SK-N-SH (cell line): ENCODE results near the gene MLLT1. TPM values are rescaled to one million over a fixed set of nuclear protein-coding genes. Genes with fewer than 3 reads are reported as not detected.

Experiments
- CTCF ChIA-PET: fragments of 300-600, 350-600 bp; formaldehyde crosslinking; extraction: SDS; loops from one replicate; lab custom pipeline; 2021; lab: Yijun Ruan, JAX
- POLR2A ChIA-PET: fragments of 350-600 bp; sonication (Branson Sonifier 250); formaldehyde crosslinking; extraction: SDS; loops from one replicate; lab custom pipeline; 2020; ENCODE audit warnings: antibody characterized with exemption, inconsistent platforms; lab: Yijun Ruan, JAX
- DNase-seq: peaks from one replicate; pipeline ENCODE4 v3.0.0; 2012
- H2AFZ ChIP-seq: fragments of 200-600 bp; sonication (generic); 2 replicates; pipeline ENCODE4 v1.8.1; 2016; ENCODE audit warnings: antibody characterized with exemption, mild to moderate bottlenecking, low read depth
- H3F3A ChIP-seq: fragments of 200-600 bp; sonication (generic); replicated peaks from 2 replicates; pipeline ENCODE3; 2016; ENCODE audit warnings: antibody characterized with exemption, mild to moderate bottlenecking; ENCODE audit not compliant: insufficient read depth
- H3K27ac ChIP-seq, 2 experiments: fragments of 200-500 bp in 1 of 2; fragments of 200-600 bp in 1 of 2; sonication (Bioruptor generic) in 1 of 2; sonication (generic), shearing (Covaris generic) in 1 of 2; 2 replicates each; pipeline versions ENCODE4 v1.5.1 to v1.6.1; 2014 to 2016; ENCODE audit warnings: low read depth in 2 of 2, inconsistent platforms in 1 of 2, low read length in 1 of 2, mild to moderate bottlenecking in 1 of 2, mixed read lengths in 1 of 2
- H3K27me3 ChIP-seq: fragments of 200-600 bp; sonication (generic), shearing (Covaris generic); 2 replicates; pipeline ENCODE4 v1.6.1; 2016; ENCODE audit warnings: mixed run types; ENCODE audit not compliant: insufficient read depth
- H3K36me3 ChIP-seq, 2 experiments: fragments of 200-500 bp in 1 of 2; fragments of 200-600 bp in 1 of 2; sonication (Bioruptor generic) in 1 of 2; sonication (generic) in 1 of 2; replicated peaks in 1 of 2; 2 replicates each; pipeline versions ENCODE3 to v1.5.1; 2014 to 2016; ENCODE audit warnings: low read length in 1 of 2, mild to moderate bottlenecking in 1 of 2; ENCODE audit not compliant: insufficient read depth in 2 of 2, control insufficient read depth in 1 of 2
- H3K4me1 ChIP-seq, 2 experiments: fragments of 200-500 bp in 1 of 2; fragments of 200-600 bp in 1 of 2; sonication (Bioruptor generic) in 1 of 2; sonication (generic), shearing (Covaris generic) in 1 of 2; 2 replicates each; pipeline versions ENCODE4 v1.5.1 to v1.6.1; 2014 to 2016; ENCODE audit warnings: low read depth in 1 of 2, low read length in 1 of 2, mixed run types in 1 of 2; ENCODE audit not compliant: insufficient read depth in 2 of 2, control insufficient read depth in 1 of 2
- H3K4me2 ChIP-seq: fragments of 200-600 bp; sonication (generic), shearing (Covaris generic); 2 replicates; pipeline ENCODE4 v1.6.1; 2017; ENCODE audit warnings: mixed run types
- H3K4me3 ChIP-seq, 2 experiments: fragments of 200-500 bp in 1 of 2; fragments of 200-600 bp in 1 of 2; sonication (Bioruptor generic) in 1 of 2; sonication (generic), shearing (Covaris generic) in 1 of 2; 2 replicates each; pipeline versions ENCODE4 v1.5.1 to v1.8.1; 2014 to 2016; ENCODE audit warnings: low read depth in 2 of 2, inconsistent platforms in 1 of 2, low read length in 1 of 2, mild to moderate bottlenecking in 1 of 2, mixed read lengths in 1 of 2, moderate library complexity in 1 of 2
- H3K79me2 ChIP-seq: fragments of 200-600 bp; sonication (generic); 2 replicates; pipeline ENCODE4 v1.8.1; 2017; ENCODE audit warnings: mild to moderate bottlenecking; ENCODE audit not compliant: insufficient read depth
- H3K9ac ChIP-seq: fragments of 200-600 bp; sonication (generic); 2 replicates; pipeline ENCODE4 v1.6.1; 2017; ENCODE audit warnings: mixed run types
- H3K9me2 ChIP-seq: fragments of 200-600 bp; sonication (generic); 2 replicates; pipeline ENCODE4 v1.6.1; 2017; ENCODE audit warnings: mixed run types
- H3K9me3 ChIP-seq: fragments of 200-600 bp; sonication (generic); 2 replicates; pipeline ENCODE4 v1.6.1; 2017; ENCODE audit warnings: mixed run types, mild to moderate bottlenecking, moderate library complexity
- H4K20me1 ChIP-seq: fragments of 200-600 bp; sonication (generic); 2 replicates; pipeline ENCODE4 v1.6.1; 2017; ENCODE audit warnings: mild to moderate bottlenecking, mixed run types; ENCODE audit not compliant: insufficient read depth
- CTCF ChIP-seq: fragments of 200-600 bp; sonication (generic); IDR thresholded peaks from 2 replicates; pipeline ENCODE4 v1.6.1; 2017; ENCODE audit warnings: antibody characterized with exemption, mild to moderate bottlenecking, moderate library complexity
- EP300 ChIP-seq, 2 experiments: IDR thresholded peaks; 2 replicates each; pipeline versions ENCODE4 v1.4.0 to v1.6.1; 2012; ENCODE audit warnings: borderline replicate concordance in 1 of 2, low read depth in 1 of 2, low read length in 1 of 2
- EZH2phosphoT487 ChIP-seq: fragments of 200-600 bp; sonication (generic); IDR thresholded peaks from 2 replicates; pipeline ENCODE4 v1.6.1; 2017; ENCODE audit warnings: low read depth, mixed run types, mild to moderate bottlenecking, antibody characterized with exemption, moderate library complexity, borderline replicate concordance
- FOSL2 ChIP-seq: IDR thresholded peaks from 2 replicates; pipeline ENCODE4 v1.4.0; 2012; ENCODE audit warnings: low read depth, mild to moderate bottlenecking, moderate library complexity, borderline replicate concordance
- FOXJ3 ChIP-seq: sonication (generic); formaldehyde crosslinking; IDR thresholded peaks from 2 replicates; pipeline ENCODE4 v1.5.1; 2020; ENCODE audit warnings: mild to moderate bottlenecking, missing genetic modification reagents
- FOXM1 ChIP-seq: IDR thresholded peaks from 2 replicates; pipeline ENCODE4 v1.4.0; 2012; ENCODE audit warnings: low read depth, mild to moderate bottlenecking
- GABPA ChIP-seq: IDR thresholded peaks from 2 replicates; pipeline ENCODE4 v1.4.0; 2012; ENCODE audit warnings: low read depth, mild to moderate bottlenecking
- IRF3 ChIP-seq: fragments of 150-350 bp; IDR thresholded peaks from 2 replicates; pipeline ENCODE4 v1.6.1; 2016; ENCODE audit warnings: mild to moderate bottlenecking, low read depth, low read length
- MAX ChIP-seq: IDR thresholded peaks from 2 replicates; pipeline ENCODE4 v1.4.0; 2012; ENCODE audit warnings: low read depth
- MEF2A ChIP-seq: IDR thresholded peaks from 2 replicates; pipeline ENCODE4 v1.4.0; 2012; ENCODE audit warnings: low read depth, borderline replicate concordance
- MXI1 ChIP-seq: IDR thresholded peaks from 2 replicates; pipeline ENCODE4 v1.6.1; 2012; ENCODE audit warnings: mild to moderate bottlenecking, low read depth, low read length, improper control_type of control experiment
- NFIC ChIP-seq: IDR thresholded peaks from 2 replicates; pipeline ENCODE4 v1.4.0; 2012; ENCODE audit warnings: borderline replicate concordance
- PBX3 ChIP-seq: IDR thresholded peaks from 2 replicates; pipeline ENCODE4; 2012
- RAD21 ChIP-seq: IDR thresholded peaks from 2 replicates; pipeline ENCODE4 v1.6.1; 2012; ENCODE audit warnings: mild to moderate bottlenecking, low read length
- RCOR1 ChIP-seq: fragments of 150-350 bp; IDR thresholded peaks from 2 replicates; pipeline ENCODE4 v1.6.1; 2017; ENCODE audit warnings: antibody characterized with exemption, low read length
- REST ChIP-seq: IDR thresholded peaks from 2 replicates; pipeline ENCODE4 v1.6.1; 2012; ENCODE audit warnings: mild to moderate bottlenecking, low read depth, low read length, moderate library complexity
- RFX5 ChIP-seq: IDR thresholded peaks from 2 replicates; pipeline ENCODE4 v1.6.1; 2012; ENCODE audit warnings: mild to moderate bottlenecking, improper control_type of control experiment, low read length
- SIN3A ChIP-seq: IDR thresholded peaks from 2 replicates; pipeline ENCODE4 v1.6.1; 2012; ENCODE audit warnings: low read depth, mild to moderate bottlenecking, low read length, moderate library complexity, borderline replicate concordance
- TEAD4 ChIP-seq: IDR thresholded peaks from 2 replicates; pipeline ENCODE4 v1.4.0; 2012; ENCODE audit warnings: mild to moderate bottlenecking, borderline replicate concordance; ENCODE audit not compliant: insufficient read depth
- USF2 ChIP-seq: fragments of 150-350 bp; IDR thresholded peaks from 2 replicates; pipeline ENCODE4 v1.6.1; 2017; ENCODE audit warnings: antibody characterized with exemption, low read length, low read depth, borderline replicate concordance
- WGBS: methylation state at CpG from one replicate; pipeline ENCODE4 v1.1.6; 2017; ENCODE audit warnings: low lambda C conversion rate; 5-methylcytosine and 5-hydroxymethylcytosine counted together
- polyA plus RNA-seq, 3 experiments: library from polyadenylated mRNA; depleted of rRNA; stranded (reverse); fragments of >200 nt; gene quantifications; 2 replicates each; pipeline ENCODE4 v1.2.3, GENCODE V29; 2012

Gene MLLT1
- polyA plus RNA-seq, 1 of the 3 experiments (the other 2 are of a cell fraction), result 19.0 TPM

GRCh38 chr19:6222884-6223283, 56.9 kb downstream of the MLLT1 start:
- Histone ChIP-seq H3K27ac (peak overlapping the region in 1 of 2 experiments; percentile 14; a peak in 1 of 4 replicates), H2AFZ (no peak overlapping the region), H3K79me2 (0 out of 2 replicates have a peak, but pooled peaks cover 8% of the 10 kb centered on the region), H3K9me2 (no peaks in the 10 kb centered on the region), H3K36me3 (peaks cover 0 to 31% of the 10 kb centered on the region in 2 experiments), H3K4me1 (peaks cover 0 to 31% of the 10 kb centered on the region in 2 experiments; a peak in 1 of 4 replicates), H3F3A (no peaks in the 10 kb centered on the region), H3K9ac (no peak overlapping the region), H3K4me3 (no peak overlapping the region), H3K27me3 (no peaks in the 10 kb centered on the region), H4K20me1 (peaks cover 8% of the 10 kb centered on the region; the same call in 1 of the 2 replicates), H3K4me2 (no peak overlapping the region), H3K9me3 (no peaks in the 10 kb centered on the region)
- DNase-seq, result no peak
- ChIA-PET CTCF (interaction anchor here (1.2 to 1.6 kb wide), 4 partner anchors 16 to 175 kb away, joined by 3 to 8 read pairs (median 5); no protein-coding TSS in a partner anchor), POLR2A (no interaction called here)
- TF ChIP-seq IRF3 (no peak), PBX3 (no peak), FOSL2 (no peak), USF2 (no peak), FOXM1 (no peak), RFX5 (no peak), GABPA (no peak), MXI1 (no peak), NFIC (no peak), RAD21 (no peak), MEF2A (no peak), FOXJ3 (CRISPR knock-in tag) (no peak), EZH2phosphoT487 (no peak), MAX (no peak), RCOR1 (no peak), EP300 (IDR thresholded peaks at IDR 0.05; ENCODE audit: borderline replicate concordance in 1 of 2, low read depth in 1 of 2, low read length in 1 of 2) (no peak), TEAD4 (no peak), SIN3A (no peak), CTCF (no peak), REST (no peak)
- WGBS, result 100% methylated on average over 4 of the region's 18 CpGs
